H1 (cell line): ENCODE results near the gene PDZD11. TPM values are rescaled to one million over a fixed set of nuclear protein-coding genes. Genes with fewer than 3 reads are reported as not detected.

ENCODE experiments used
- CBX5 ChIP-seq: fragments of 300-800, 300-1000 bp; sonication (generic); IDR thresholded peaks from 2 replicates; pipeline ENCODE4 v1.7.1; 2016; ENCODE audit warnings: antibody characterized with exemption, low read length, low read depth
- SUZ12 ChIP-seq: fragments of 200-600 bp; sonication (generic); IDR thresholded peaks from 2 replicates; pipeline ENCODE4 v1.6.1; 2012; ENCODE audit warnings: mild to moderate bottlenecking, inconsistent platforms, low read length, moderate library complexity, mixed read lengths
- polyA plus RNA-seq, 7 experiments: library from polyadenylated mRNA; depleted of rRNA in 3 of 7; stranded (reverse) in 5 of 7; unstranded in 2 of 7; fragments of >200 nt in 5 of 7; fragments of 200-250 nt in 2 of 7; gene quantifications; 1 replicate in 5 of 7; 2 replicates in 1 of 7; 4 replicates in 1 of 7; pipeline versions ENCODE4 v1.2.1 to v1.2.3, GENCODE V29; 2011 to 2013; ENCODE audit warnings: missing spikeins in 2 of 7, mixed read lengths in 2 of 7
- total RNA-seq: library from RNA; stranded (reverse); fragmentation: NEBNext Ultra II Directional; extraction: Animal tissue kit (Norgen Biotek cat#: 25700); gene quantifications from 2 replicates; pipeline ENCODE4 v1.2.1, GENCODE V29; 2021
- TF ChIP-seq, protein P1 (sequence below), 3 experiments: IDR thresholded peaks; 1 replicate in 2 of 3; 2 replicates in 1 of 3; pipeline versions ENCODE4 v1.5.1 to v1.6.1; 2011; ENCODE audit warnings: low read length in 3 of 3, mild to moderate bottlenecking in 3 of 3, inconsistent platforms in 2 of 3, low read depth in 1 of 3, moderate library complexity in 1 of 3; ENCODE audit not compliant: insufficient read depth in 1 of 3; ENCODE audit errors: control extremely low read depth in 1 of 3

The PDZD11 gene
- total and polyA plus RNA-seq, 2 of the 8 experiments (the other 6 are each of a cell fraction or from before 2014, with no cell fraction given): 31.5 to 55.9 TPM

- TF ChIP-seq, protein P1, sequence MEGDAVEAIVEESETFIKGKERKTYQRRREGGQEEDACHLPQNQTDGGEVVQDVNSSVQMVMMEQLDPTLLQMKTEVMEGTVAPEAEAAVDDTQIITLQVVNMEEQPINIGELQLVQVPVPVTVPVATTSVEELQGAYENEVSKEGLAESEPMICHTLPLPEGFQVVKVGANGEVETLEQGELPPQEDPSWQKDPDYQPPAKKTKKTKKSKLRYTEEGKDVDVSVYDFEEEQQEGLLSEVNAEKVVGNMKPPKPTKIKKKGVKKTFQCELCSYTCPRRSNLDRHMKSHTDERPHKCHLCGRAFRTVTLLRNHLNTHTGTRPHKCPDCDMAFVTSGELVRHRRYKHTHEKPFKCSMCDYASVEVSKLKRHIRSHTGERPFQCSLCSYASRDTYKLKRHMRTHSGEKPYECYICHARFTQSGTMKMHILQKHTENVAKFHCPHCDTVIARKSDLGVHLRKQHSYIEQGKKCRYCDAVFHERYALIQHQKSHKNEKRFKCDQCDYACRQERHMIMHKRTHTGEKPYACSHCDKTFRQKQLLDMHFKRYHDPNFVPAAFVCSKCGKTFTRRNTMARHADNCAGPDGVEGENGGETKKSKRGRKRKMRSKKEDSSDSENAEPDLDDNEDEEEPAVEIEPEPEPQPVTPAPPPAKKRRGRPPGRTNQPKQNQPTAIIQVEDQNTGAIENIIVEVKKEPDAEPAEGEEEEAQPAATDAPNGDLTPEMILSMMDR (IDR thresholded peaks at IDR 0.05; ENCODE audit: control extremely low read depth in 1 of 3, insufficient read depth in 1 of 3, low read depth in 1 of 3, low read length in 3 of 3): no peak
- no peak for TF ChIP-seq CBX5
- TF ChIP-seq SUZ12: no peak
Observed at GRCh38 chrX:70254063-70254400, 35.7 kb downstream of the PDZD11 start (continued).
